Esophagus squamous epithelium (tissue), 5 donors: Measurements from ENCODE around the gene PMIS2. TPM values are rescaled to one million over a fixed set of nuclear protein-coding genes. Genes with fewer than 3 reads are reported as not detected.

ENCODE experiments used
- DNase-seq: peaks from one replicate; lab custom pipeline; 2025; lab: John Stamatoyannopoulos, UW
- H3K27ac ChIP-seq, 4 donors: fragments of 200-600 bp; sonication (generic); one replicate each; pipeline ENCODE4 v1.5.1; 2016 to 2019; ENCODE audit warnings: mild to moderate bottlenecking in 1 of 4
- H3K27me3 ChIP-seq, 4 donors: fragments of 200-600 bp; sonication (generic); 1 replicate in 3 of 4; 2 replicates in 1 of 4; pipeline versions ENCODE4 v1.5.1 to v1.6.0; 2017 to 2021; ENCODE audit warnings: antibody characterized with exemption in 1 of 4
- H3K36me3 ChIP-seq, 3 donors: fragments of 200-600 bp; sonication (generic); one replicate each; pipeline ENCODE4 v1.5.1; 2016 to 2019
- H3K4me1 ChIP-seq, 3 donors: fragments of 200-600 bp; sonication (generic); one replicate each; pipeline ENCODE4 v1.5.1; 2017 to 2019
- H3K4me3 ChIP-seq, 4 donors: fragments of 200-600 bp; sonication (generic); 1 replicate in 3 of 4; 2 replicates in 1 of 4; pipeline ENCODE4 v1.5.1; 2016 to 2019; ENCODE audit warnings: mild to moderate bottlenecking in 2 of 4, moderate library complexity in 1 of 4
- H3K9me3 ChIP-seq, 3 donors: fragments of 200-600 bp; sonication (generic); one replicate each; pipeline ENCODE4 v1.5.1; 2016 to 2019
- POLR2A ChIP-seq, 4 donors: fragments of 450-650 bp; IDR thresholded peaks; one replicate each; pipeline ENCODE4 v1.6.1; 2017; ENCODE audit warnings: antibody characterized with exemption in 4 of 4, mild to moderate bottlenecking in 4 of 4, moderate library complexity in 3 of 4
- WGBS, 2 donors: methylation state at CpG; one replicate each; pipeline ENCODE4 v1.1.5; 2018; 5-methylcytosine and 5-hydroxymethylcytosine counted together
- intact Hi-C: fragments of 100-400 bp; cut with DNase I; formaldehyde crosslinking; loops from one replicate; pipeline ENCODE4 v1.15.0; 2022
- total RNA-seq, 4 donors: library from RNA; depleted of rRNA; stranded (reverse); fragments of >200 nt; gene quantifications; one replicate each; pipeline ENCODE4 v1.1.0, GENCODE V29; 2016
- TF ChIP-seq, protein P1 (sequence below), 6 experiments: fragments of 450-650 bp in 4 of 6; fragments of 200-600 bp in 2 of 6; sonication (generic) in 2 of 6; IDR thresholded peaks; one replicate each; pipeline ENCODE4 v1.5.1; 2016 to 2019; ENCODE audit warnings: antibody characterized with exemption in 6 of 6, mild to moderate bottlenecking in 4 of 6, moderate library complexity in 4 of 6
- donor health status: DM: yes; HTN: yes; CAD: no.

The PMIS2 gene
- total RNA-seq, 4 donors from 2014 or later, result not detected

- Histone ChIP-seq H3K9me3 (no peaks in the 10 kb centered on the region), H3K36me3 (no peaks in the 10 kb centered on the region), H3K4me3 (no peak overlapping the region), H3K27ac (no peak overlapping the region), H3K27me3 (peaks cover 0 to 72% (median 4%) of the 10 kb centered on the region in 4 donors), H3K4me1 (peaks cover 6 to 15% (median 13%) of the 10 kb centered on the region in 3 donors)
- intact Hi-C loops, result no loop called here
- WGBS, 2 donors, result 47 to 52% methylated on average over 10 to 11 of the region's 11 CpGs
- DNase-seq, result no peak
- TF ChIP-seq, protein P1, sequence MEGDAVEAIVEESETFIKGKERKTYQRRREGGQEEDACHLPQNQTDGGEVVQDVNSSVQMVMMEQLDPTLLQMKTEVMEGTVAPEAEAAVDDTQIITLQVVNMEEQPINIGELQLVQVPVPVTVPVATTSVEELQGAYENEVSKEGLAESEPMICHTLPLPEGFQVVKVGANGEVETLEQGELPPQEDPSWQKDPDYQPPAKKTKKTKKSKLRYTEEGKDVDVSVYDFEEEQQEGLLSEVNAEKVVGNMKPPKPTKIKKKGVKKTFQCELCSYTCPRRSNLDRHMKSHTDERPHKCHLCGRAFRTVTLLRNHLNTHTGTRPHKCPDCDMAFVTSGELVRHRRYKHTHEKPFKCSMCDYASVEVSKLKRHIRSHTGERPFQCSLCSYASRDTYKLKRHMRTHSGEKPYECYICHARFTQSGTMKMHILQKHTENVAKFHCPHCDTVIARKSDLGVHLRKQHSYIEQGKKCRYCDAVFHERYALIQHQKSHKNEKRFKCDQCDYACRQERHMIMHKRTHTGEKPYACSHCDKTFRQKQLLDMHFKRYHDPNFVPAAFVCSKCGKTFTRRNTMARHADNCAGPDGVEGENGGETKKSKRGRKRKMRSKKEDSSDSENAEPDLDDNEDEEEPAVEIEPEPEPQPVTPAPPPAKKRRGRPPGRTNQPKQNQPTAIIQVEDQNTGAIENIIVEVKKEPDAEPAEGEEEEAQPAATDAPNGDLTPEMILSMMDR (IDR thresholded peaks at IDR 0.05), result no peak
- TF ChIP-seq POLR2A (IDR thresholded peaks at IDR 0.05), result no peak
Measured at GRCh38 chr19:35559281-35559659, 26.7 kb upstream of the PMIS2 start.

- no peak overlapping the region for H3K4me3 ChIP-seq
- intact Hi-C loops, result no loop called here
- no peaks in the 10 kb centered on the region for H3K36me3 ChIP-seq
- TF ChIP-seq POLR2A (IDR thresholded peaks at IDR 0.05), result no peak
- TF ChIP-seq, protein P1 (IDR thresholded peaks at IDR 0.05), result no peak
- 84 to 89% methylated on average over 18 to 22 of the region's 23 CpGs for WGBS, 2 donors
- H3K27me3 ChIP-seq, result peaks cover 0 to 77% (median 4%) of the 10 kb centered on the region in 4 donors
- no peak overlapping the region for H3K27ac ChIP-seq
- DNase-seq, result no peak
- no peaks in the 10 kb centered on the region for H3K9me3 ChIP-seq
- H3K4me1 ChIP-seq, result peaks cover 6 to 15% (median 13%) of the 10 kb centered on the region in 3 donors
Measured at GRCh38 chr19:35559781-35560180, 26.2 kb upstream of the PMIS2 start.

- no peak for TF ChIP-seq POLR2A (IDR thresholded peaks at IDR 0.05)
- TF ChIP-seq, protein P1 (IDR thresholded peaks at IDR 0.05), result no peak
- Histone ChIP-seq H3K27me3 (peaks cover 0 to 82% (median 4%) of the 10 kb centered on the region in 4 donors), H3K4me3 (no peak overlapping the region), H3K4me1 (peaks cover 6 to 15% (median 13%) of the 10 kb centered on the region in 3 donors), H3K27ac (no peak overlapping the region), H3K36me3 (no peaks in the 10 kb centered on the region), H3K9me3 (no peaks in the 10 kb centered on the region)
- 88 to 93% methylated on average over 4 to 5 of the region's 18 CpGs for WGBS, 2 donors
- DNase-seq, result no peak
- intact Hi-C loops, result no loop called here
Measured at GRCh38 chr19:35560271-35560670, 25.7 kb upstream of the PMIS2 start.

GRCh38 chr19:35560677-35561076 lies 25.3 kb upstream of the PMIS2 start:
- TF ChIP-seq, protein P1 (IDR thresholded peaks at IDR 0.05), result no peak
- TF ChIP-seq POLR2A (IDR thresholded peaks at IDR 0.05), result no peak
- Histone ChIP-seq H3K27ac (no peak overlapping the region), H3K4me1 (peaks cover 6 to 15% (median 13%) of the 10 kb centered on the region in 3 donors), H3K27me3 (peaks cover 0 to 83% (median 4%) of the 10 kb centered on the region in 4 donors), H3K36me3 (no peaks in the 10 kb centered on the region), H3K4me3 (no peak overlapping the region), H3K9me3 (no peaks in the 10 kb centered on the region)
- WGBS, 2 donors, result 61 to 70% methylated on average over 6 of the region's 6 CpGs
- no peak for DNase-seq
- intact Hi-C loops, result no loop called here

DNA sequence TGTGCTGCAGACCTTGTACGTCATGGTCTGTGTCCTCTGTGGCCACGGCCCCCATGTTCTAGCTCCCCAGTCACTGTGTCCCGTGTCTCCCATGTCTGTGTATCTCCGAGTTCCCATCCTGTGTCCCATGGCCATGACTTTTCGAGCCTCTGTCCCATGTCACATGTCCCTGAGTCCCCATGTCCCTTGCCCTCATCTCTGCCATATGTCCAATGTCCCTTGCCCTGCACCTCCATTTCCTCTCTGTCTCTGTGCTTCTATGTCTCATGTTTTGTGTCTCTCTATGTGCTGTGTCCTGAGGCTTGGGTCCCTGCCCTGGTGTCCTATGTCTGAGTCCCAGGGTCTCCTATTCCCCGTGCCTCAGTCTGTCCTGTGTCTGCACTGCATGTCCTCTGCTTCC lies 24.5 kb upstream of the PMIS2 start:
- Histone ChIP-seq H3K4me1 (peaks cover 6 to 15% (median 13%) of the 10 kb centered on the region in 3 donors), H3K27ac (no peak overlapping the region), H3K36me3 (no peaks in the 10 kb centered on the region), H3K27me3 (peaks cover 0 to 83% (median 4%) of the 10 kb centered on the region in 4 donors), H3K9me3 (no peaks in the 10 kb centered on the region), H3K4me3 (no peak overlapping the region)
- WGBS, 2 donors, result 71 to 73% methylated on average over 6 of the region's 6 CpGs
- TF ChIP-seq, protein P1 (IDR thresholded peaks at IDR 0.05), result no peak
- no peak for TF ChIP-seq POLR2A (IDR thresholded peaks at IDR 0.05)
- intact Hi-C loops, result no loop called here
- no peak for DNase-seq
